RCC 7860 (cell line): ENCODE data around the gene SLC23A2.
"Not testable (repeated sequence)": the region's sequence is repeated elsewhere in the genome, so short reads cannot be mapped to it uniquely, and the experiment has no call there.

Experiments
- DNase-seq: peaks from one replicate; pipeline ENCODE4 v3.0.0-alpha.2; 2015; ENCODE audit warnings: low spot score
- FAIRE-seq: peaks from 2 replicates; lab custom pipeline; 2012; peaks lifted over from hg19 to GRCh38; lab: Jason Lieb, UNC

The SLC23A2 gene

GRCh38 chr20:5001174-5002076, at the start of gene SLC23A2:
TSS of gene SLC23A2 (minus strand) at chr20:5001510. CDS start at chr20:4932562, 68,948 bp downstream.
- FAIRE-seq = no peak

GRCh38 chr20:5046656-5047339, 45.5 kb upstream of the SLC23A2 start:
- FAIRE-seq (no peak), DNase-seq (no peak)

More at GRCh38 chr20:5001174-5002076, at the start of gene SLC23A2:
- DNase-seq = no peak

GRCh38 chr20:5045906-5046305, 44.6 kb upstream of the SLC23A2 start:
- FAIRE-seq = no peak
- DNase-seq = no peak

GRCh38 chr20:5044075-5044620, 42.8 kb upstream of the SLC23A2 start:
- no peak for DNase-seq
- FAIRE-seq = no peak

- FAIRE-seq = no peak
- no peak for DNase-seq
Measured at GRCh38 chr20:5041433-5041832, 40.1 kb upstream of the SLC23A2 start.

- FAIRE-seq = no peak
Measured at GRCh38 chr20:5040345-5040744, 39.0 kb upstream of the SLC23A2 start.

GRCh38 chr20:5039889-5040288, 38.6 kb upstream of the SLC23A2 start:
- no peak for DNase-seq
- FAIRE-seq = no peak

More at GRCh38 chr20:5040345-5040744, 39.0 kb upstream of the SLC23A2 start:
- no peak for DNase-seq

- FAIRE-seq (no peak), DNase-seq (no peak)
Measured at GRCh38 chr20:5039255-5039657, 37.9 kb upstream of the SLC23A2 start.

- DNase-seq = no peak
- FAIRE-seq = no peak
Measured at GRCh38 chr20:5036828-5037227, 35.5 kb upstream of the SLC23A2 start.

GRCh38 chr20:5035518-5035917, 34.2 kb upstream of the SLC23A2 start:
- FAIRE-seq = not testable (repeated sequence)

GRCh38 chr20:5033566-5033965, 32.3 kb upstream of the SLC23A2 start:
- no peak for FAIRE-seq
- DNase-seq = no peak

More at GRCh38 chr20:5035518-5035917, 34.2 kb upstream of the SLC23A2 start:
- DNase-seq = not testable (repeated sequence)

GRCh38 chr20:5031701-5032100, 30.4 kb upstream of the SLC23A2 start:
- FAIRE-seq = not testable (repeated sequence)

GRCh38 chr20:5031206-5031557, 29.9 kb upstream of the SLC23A2 start:
- DNase-seq = no peak
- FAIRE-seq = no peak

More at GRCh38 chr20:5031701-5032100, 30.4 kb upstream of the SLC23A2 start:
- DNase-seq = not testable (repeated sequence)

- DNase-seq (no peak), FAIRE-seq (no peak)
Measured at GRCh38 chr20:5030348-5031205, 29.3 kb upstream of the SLC23A2 start.

- DNase-seq, FAIRE-seq: not testable (repeated sequence)
Measured at GRCh38 chr20:5028258-5029059, 27.1 kb upstream of the SLC23A2 start.

- no peak for DNase-seq
- no peak for FAIRE-seq
Measured at GRCh38 chr20:5024982-5025381, 23.7 kb upstream of the SLC23A2 start.

GRCh38 chr20:5024103-5024502, 22.8 kb upstream of the SLC23A2 start:
- DNase-seq = no peak
- no peak for FAIRE-seq

GRCh38 chr20:5023171-5023570, 21.9 kb upstream of the SLC23A2 start:
- not testable (repeated sequence) for DNase-seq, FAIRE-seq

- no peak for DNase-seq
- no peak for FAIRE-seq
Measured at GRCh38 chr20:5020760-5021159, 19.4 kb upstream of the SLC23A2 start.
